ENCODE data around the gene NUP214.

The NUP214 gene

DNA sequence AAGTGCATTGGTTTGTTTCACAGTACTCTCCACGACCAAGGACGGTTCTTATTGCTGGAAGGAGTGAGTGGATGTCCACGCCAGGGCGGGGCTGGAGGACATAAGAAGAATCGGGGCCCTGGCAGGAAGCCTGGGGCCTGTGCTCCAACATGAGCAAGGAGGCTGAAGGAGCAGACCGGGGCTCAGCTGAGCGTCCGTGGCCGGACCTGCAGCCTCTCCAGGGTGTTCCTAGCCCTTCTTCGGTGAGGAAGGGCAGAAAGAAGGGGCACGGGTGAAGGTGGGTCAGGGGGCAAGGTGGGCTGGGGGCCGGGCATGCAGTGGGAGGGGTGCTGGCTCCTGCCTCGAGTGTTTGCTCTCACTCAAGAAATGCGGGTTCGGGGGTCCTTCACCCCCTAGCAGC is 132.8 kb downstream of the NUP214 start:
- Histone ChIP-seq H3K27ac (ENCODE audit: low read length) (no peak overlapping the region), H3K9me3 (ENCODE audit: insufficient read depth, low read length) (no peaks in the 10 kb centered on the region), H3K79me2 (ENCODE audit: low read length) (peaks cover 14% of the 10 kb centered on the region), H2AFZ (ENCODE audit: low read depth, low read length) (no peak overlapping the region), H3K9ac (ENCODE audit: low read length) (no peak overlapping the region), H3K4me1 (ENCODE audit: low read length) (peaks cover 39% of the 10 kb centered on the region), H3K4me3 (ENCODE audit: low read length) (no peak overlapping the region), H3K27me3 (ENCODE audit: low read depth, low read length) (no peaks in the 10 kb centered on the region), H3K36me3 (replicated peaks; ENCODE audit: low read depth, low read length) (peaks cover 16% of the 10 kb centered on the region), H4K20me1 (ENCODE audit: insufficient read depth, low read length) (0 out of 2 replicates have a peak, but pooled peaks cover 2% of the 10 kb centered on the region), H3K4me2 (ENCODE audit: low read length) (no peak overlapping the region)
- TF ChIP-seq EZH2phosphoT487 (IDR thresholded peaks at IDR 0.05; ENCODE audit: low read depth) = no peak
- TF ChIP-seq CTCF (IDR thresholded peaks at IDR 0.05; ENCODE audit: low read depth, low read length) = no peak

GRCh38 chr9:131258698-131259431 is 133.5 kb downstream of the NUP214 start:
- Histone ChIP-seq H3K9ac (ENCODE audit: low read length) (no peak overlapping the region), H3K27me3 (ENCODE audit: low read depth, low read length) (no peaks in the 10 kb centered on the region), H3K4me2 (ENCODE audit: low read length) (no peak overlapping the region), H3K9me3 (ENCODE audit: insufficient read depth, low read length) (no peaks in the 10 kb centered on the region), H3K27ac (ENCODE audit: low read length) (no peak overlapping the region), H3K4me3 (ENCODE audit: low read length) (no peak overlapping the region), H4K20me1 (ENCODE audit: insufficient read depth, low read length) (peaks cover 6% of the 10 kb centered on the region), H3K79me2 (ENCODE audit: low read length) (peaks cover 18% of the 10 kb centered on the region), H3K36me3 (replicated peaks; ENCODE audit: low read depth, low read length) (peaks cover 19% of the 10 kb centered on the region), H2AFZ (ENCODE audit: low read depth, low read length) (no peak overlapping the region), H3K4me1 (ENCODE audit: low read length) (peaks cover 37% of the 10 kb centered on the region)
- TF ChIP-seq EZH2phosphoT487 (IDR thresholded peaks at IDR 0.05; ENCODE audit: low read depth) = no peak
- TF ChIP-seq CTCF (IDR thresholded peaks at IDR 0.05; ENCODE audit: low read depth, low read length) = no peak

GRCh38 chr9:131259432-131259898 is 134.1 kb downstream of the NUP214 start:
- TF ChIP-seq CTCF (IDR thresholded peaks at IDR 0.05; ENCODE audit: low read depth, low read length) (no peak), EZH2phosphoT487 (IDR thresholded peaks at IDR 0.05; ENCODE audit: low read depth) (no peak)
- Histone ChIP-seq H3K4me1 (ENCODE audit: low read length) (peaks cover 39% of the 10 kb centered on the region), H3K4me3 (ENCODE audit: low read length) (no peak overlapping the region), H3K36me3 (replicated peaks; ENCODE audit: low read depth, low read length) (peaks cover 19% of the 10 kb centered on the region), H3K79me2 (ENCODE audit: low read length) (peaks cover 24% of the 10 kb centered on the region), H4K20me1 (ENCODE audit: insufficient read depth, low read length) (peaks cover 7% of the 10 kb centered on the region), H2AFZ (ENCODE audit: low read depth, low read length) (no peak overlapping the region), H3K27ac (ENCODE audit: low read length) (no peak overlapping the region), H3K9ac (ENCODE audit: low read length) (no peak overlapping the region), H3K27me3 (ENCODE audit: low read depth, low read length) (no peaks in the 10 kb centered on the region), H3K4me2 (ENCODE audit: low read length) (no peak overlapping the region), H3K9me3 (ENCODE audit: insufficient read depth, low read length) (no peaks in the 10 kb centered on the region)

DNA sequence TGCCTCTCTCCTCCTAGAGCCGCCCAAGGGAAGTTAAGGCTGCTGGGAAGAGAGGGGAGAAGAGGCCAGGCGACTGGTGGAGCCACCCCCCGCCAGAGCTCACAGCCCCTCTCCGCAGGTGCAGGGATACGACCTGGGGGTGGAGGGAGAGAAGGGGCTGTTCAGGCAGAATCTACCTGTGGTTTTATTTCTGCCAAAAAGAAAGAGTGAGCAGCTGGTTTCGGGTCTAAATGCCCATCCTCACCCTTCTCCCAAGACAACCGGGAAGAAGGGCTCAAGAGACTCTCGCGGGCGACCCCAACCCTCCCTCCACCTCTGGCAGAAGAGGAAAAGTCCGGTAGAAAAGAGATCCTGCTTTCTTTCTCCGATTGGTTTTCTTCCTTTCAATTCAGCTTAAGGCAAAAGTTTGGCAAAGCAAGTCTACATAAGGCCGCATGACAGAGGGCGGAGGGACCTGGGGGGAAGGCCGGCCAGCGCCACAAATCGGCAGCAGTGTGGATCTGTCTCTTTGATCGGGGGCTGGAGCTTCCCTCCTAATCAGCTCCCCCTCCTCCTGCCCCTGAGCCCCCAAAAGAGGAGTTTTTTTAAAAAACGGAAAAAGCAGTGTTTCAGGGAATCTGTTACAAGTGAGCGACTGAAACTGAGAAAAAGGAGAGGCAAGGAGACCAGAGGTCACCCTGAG is 134.7 kb downstream of the NUP214 start:
- H3K9ac ChIP-seq (ENCODE audit: low read length) = no peak overlapping the region

More for the DNA sequence above, 134.7 kb downstream of the NUP214 start:
- H3K36me3 ChIP-seq (replicated peaks; ENCODE audit: low read depth, low read length) = peaks cover 19% of the 10 kb centered on the region
- H4K20me1 ChIP-seq (ENCODE audit: insufficient read depth, low read length) = peaks cover 7% of the 10 kb centered on the region
- no peaks in the 10 kb centered on the region for H3K27me3 ChIP-seq (ENCODE audit: low read depth, low read length)
- TF ChIP-seq EZH2phosphoT487 (IDR thresholded peaks at IDR 0.05; ENCODE audit: low read depth) = no peak
- no peak for TF ChIP-seq CTCF (IDR thresholded peaks at IDR 0.05; ENCODE audit: low read depth, low read length)
- peaks cover 28% of the 10 kb centered on the region for H3K79me2 ChIP-seq (ENCODE audit: low read length)
- H3K27ac ChIP-seq (ENCODE audit: low read length) = no peak overlapping the region
- peaks cover 39% of the 10 kb centered on the region for H3K4me1 ChIP-seq (ENCODE audit: low read length)
- no peak overlapping the region for H3K4me3 ChIP-seq (ENCODE audit: low read length)
- H3K4me2 ChIP-seq (ENCODE audit: low read length) = no peak overlapping the region
- H3K9me3 ChIP-seq (ENCODE audit: insufficient read depth, low read length) = no peaks in the 10 kb centered on the region
- H2AFZ ChIP-seq (ENCODE audit: low read depth, low read length) = no peak overlapping the region
